Middle frontal gyrus (tissue), 1 donor: ENCODE measurements around the gene ASCC3.
"Not testable (repeated sequence)": the region's sequence is repeated elsewhere in the genome, so short reads cannot be mapped to it uniquely, and the experiment has no call there.

Source experiments
- DNase-seq: peaks from one replicate; pipeline ENCODE4 v3.0.0-alpha.2; 2015; ENCODE audit warnings: low spot score; ENCODE audit errors: extremely low spot score

ASCC3 gene

GRCh38 chr6:100665041-100665380 is 216.1 kb downstream of the ASCC3 start:
- no peak for DNase-seq

DNA sequence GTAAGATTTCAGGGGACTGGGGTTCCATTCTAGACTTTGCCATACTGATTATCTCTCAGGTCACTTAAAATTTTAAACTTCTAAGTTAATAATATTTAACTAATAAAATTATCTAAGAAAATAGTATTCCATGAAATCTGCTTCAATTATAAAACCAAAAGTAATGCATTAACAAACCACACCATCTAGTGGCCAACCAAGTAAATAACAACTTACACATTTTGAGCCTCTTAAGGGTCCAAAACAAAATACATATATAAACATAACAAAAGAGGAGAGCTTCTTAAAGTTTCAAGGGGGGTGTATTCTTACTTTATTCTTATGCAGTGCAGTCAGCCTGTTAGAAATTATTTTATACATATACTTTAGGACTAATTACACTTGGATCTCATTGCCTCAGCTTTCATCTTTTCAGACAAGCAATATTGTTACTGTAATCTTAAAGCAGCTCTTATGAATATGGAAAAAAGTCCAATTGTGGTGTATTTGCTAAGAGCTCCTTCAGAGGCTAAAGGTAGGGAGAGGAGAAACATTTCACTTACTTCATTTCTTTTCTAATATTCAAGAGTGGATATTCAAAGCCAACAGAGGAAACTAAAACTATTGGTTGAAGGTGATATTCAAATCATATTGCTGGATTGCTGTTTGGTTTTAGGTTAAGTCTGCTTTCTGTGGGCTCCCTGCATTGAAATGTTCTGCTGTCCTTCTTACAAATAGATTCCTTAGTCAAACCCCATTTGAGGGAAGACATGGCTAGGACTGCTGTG is 216.7 kb downstream of the ASCC3 start:
- no peak for DNase-seq

DNA sequence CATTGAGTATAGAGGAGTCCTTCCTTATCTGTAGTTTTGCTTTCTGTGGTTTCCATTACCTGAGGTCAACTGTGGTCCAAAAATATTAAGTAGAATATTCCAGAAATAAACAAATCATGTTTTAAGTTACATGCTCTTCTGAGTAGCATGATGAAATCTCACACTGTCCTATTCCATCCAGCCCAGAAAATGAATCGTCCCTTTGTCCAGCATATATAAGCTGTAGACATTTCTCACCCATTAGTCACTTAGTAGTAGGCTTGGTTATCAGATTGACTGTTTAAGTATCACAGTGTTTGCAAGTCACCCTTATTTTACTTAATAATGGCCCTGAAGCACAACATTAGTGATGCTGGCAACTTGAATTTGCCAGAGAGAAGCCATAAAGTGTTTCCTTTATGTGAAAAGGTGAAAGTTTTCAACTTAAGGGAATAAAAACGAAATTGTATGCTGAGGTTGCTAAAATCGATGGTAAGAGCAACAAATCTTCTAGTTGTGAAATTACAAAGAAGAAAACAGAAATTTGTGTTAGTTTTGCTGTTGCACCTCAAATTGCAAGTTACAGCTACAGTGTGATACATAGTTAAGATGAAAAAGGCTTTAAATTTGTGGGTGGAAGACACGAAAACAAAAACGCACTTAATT is 217.8 kb downstream of the ASCC3 start:
- DNase-seq, result no peak

GRCh38 chr6:100662264-100662663 is 218.9 kb downstream of the ASCC3 start:
- no peak for DNase-seq

DNA sequence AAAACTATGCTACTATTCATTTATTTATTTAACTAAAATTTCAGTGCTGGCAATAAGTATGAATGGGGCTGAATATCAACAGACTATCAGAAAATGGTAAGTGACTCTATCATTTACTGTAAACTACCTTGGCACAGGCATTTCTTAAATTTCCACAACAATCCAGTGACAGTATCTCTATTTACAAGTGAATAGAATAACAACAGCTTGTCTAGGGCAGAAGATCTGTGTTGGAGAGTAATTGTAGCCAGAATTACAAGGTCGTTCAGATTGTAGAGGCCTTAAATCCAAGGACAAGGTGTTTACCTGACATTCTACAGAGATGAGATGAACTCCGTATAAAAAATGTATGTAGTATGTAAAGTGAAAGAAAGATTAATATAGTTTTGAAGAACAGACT is 222.6 kb downstream of the ASCC3 start:
- DNase-seq, result no peak

- no peak for DNase-seq
Measured at GRCh38 chr6:100657678-100658330, 223.3 kb downstream of the ASCC3 start.

GRCh38 chr6:100641147-100641546 is 240.0 kb downstream of the ASCC3 start:
- not testable (repeated sequence) for DNase-seq

GRCh38 chr6:100633096-100633777 is 247.9 kb downstream of the ASCC3 start:
- DNase-seq, result no peak

DNA sequence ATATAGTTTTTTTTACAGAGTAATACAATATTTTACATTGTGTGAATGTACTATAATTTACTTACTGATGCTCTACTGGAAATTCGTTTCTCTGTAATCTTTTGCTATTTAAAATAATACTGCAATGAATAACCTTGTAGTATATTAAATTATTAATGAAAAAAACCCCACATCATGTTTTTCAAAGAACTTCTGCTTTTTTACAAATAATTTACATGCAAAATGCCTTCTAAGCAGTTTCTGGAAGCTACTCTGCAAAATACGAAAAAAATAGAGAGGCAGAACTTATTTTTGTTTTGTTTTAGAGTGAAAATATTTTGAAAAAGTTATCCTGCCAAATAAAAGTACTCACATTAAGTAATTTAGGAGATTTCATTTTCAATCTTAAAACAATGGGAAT is 250.6 kb downstream of the ASCC3 start:
- no peak for DNase-seq

GRCh38 chr6:100627911-100628758 is 253.0 kb downstream of the ASCC3 start:
- DNase-seq, result no peak

- no peak for DNase-seq
Measured at GRCh38 chr6:100626721-100627120, 254.4 kb downstream of the ASCC3 start.

GRCh38 chr6:100622907-100623692 is 258.0 kb downstream of the ASCC3 start:
- no peak for DNase-seq

DNA sequence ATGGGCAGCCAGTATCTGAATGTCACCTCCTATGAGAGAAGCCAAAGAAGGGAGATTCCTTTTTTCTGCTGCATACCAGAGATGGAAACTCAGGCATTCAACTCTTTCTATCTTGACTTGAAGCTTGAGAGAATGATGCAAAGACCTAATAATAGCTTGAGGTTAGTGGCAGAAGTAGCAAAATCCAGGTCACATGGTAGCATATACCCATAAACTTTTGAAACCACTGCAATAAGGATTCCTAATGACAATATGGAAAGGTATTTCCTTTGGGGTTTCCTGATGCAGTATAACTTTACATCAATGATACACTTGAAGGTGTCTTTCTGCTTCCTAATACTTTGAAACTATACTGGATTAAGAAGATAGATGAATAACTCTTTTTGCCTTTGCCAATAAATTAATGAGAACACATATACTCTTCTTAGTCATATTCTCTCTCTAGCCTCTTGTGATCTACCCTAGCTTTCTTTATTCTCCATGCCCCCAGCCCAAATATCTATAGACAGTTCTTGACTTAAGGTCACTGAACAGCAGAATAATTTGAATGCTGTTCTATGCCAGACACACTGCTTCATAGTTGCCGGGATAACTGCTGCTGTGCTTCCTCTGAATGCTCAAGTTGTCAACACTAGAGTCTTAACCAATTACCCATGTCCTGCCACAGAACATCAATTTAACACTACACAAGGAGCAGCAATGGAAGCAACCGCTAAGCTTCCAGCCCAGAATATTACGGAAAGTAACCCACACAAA is 260.9 kb downstream of the ASCC3 start:
- no peak for DNase-seq

GRCh38 chr6:100618351-100618671 is 262.8 kb downstream of the ASCC3 start:
- DNase-seq, result no peak

DNA sequence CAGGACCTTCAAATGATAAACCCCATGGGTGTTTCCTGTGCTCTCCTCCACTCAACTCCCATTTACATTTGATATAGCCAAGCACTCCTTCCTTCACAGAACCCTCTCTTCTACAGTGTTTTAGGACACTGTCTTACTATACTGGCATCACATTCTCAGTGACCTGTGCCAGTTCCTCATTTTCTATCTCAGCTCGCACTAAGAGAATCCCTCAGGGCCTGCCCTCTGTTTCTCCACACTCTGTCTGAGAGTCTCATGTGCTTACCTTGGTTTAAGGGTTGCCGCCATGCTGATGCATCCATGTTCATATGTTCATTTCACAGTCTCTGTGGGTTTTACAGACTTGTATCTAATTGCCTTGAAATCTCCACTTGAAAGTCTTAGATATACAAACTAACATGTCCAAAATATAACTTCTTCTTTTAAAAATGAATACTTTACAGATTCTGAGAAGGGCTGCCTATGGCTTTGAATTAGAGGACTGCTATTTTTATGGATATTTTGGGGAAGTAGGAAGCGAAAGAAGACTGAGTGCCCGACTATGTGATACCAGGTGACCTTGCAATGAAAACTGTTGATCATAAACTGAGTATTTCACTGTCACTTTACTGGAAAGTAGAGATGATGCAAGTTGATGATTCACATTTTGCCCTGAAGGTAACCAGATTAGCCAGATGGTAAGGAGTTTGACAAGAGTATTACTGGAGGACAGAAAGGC is 263.3 kb downstream of the ASCC3 start:
- DNase-seq, result no peak

- no peak for DNase-seq
Measured at GRCh38 chr6:100614933-100615332, 266.2 kb downstream of the ASCC3 start.

GRCh38 chr6:100614386-100614785 is 266.7 kb downstream of the ASCC3 start:
- no peak for DNase-seq

DNA sequence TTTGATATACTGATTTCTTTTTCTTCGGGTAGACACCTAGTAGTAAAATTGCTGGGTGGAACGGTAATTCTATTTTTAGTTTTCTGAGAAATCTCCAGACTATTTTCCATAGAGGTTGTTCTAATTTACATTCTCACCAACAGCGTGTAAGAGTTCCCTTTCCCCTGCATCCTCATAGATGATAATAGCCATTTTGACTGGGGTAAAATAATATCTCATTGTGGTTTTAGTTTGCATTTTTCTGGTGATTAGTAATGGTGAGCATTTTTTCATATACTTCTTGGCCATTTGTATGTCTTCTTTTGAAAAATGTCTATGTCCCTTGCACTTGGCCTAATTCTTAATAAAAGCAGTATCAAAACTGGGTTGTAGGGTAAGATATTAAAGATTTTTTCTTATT is 267.5 kb downstream of the ASCC3 start:
- no peak for DNase-seq

- DNase-seq, result no peak
Measured at GRCh38 chr6:100612094-100612493, 269.0 kb downstream of the ASCC3 start.
